Activated CD4-positive, CD25-positive, alpha-beta regulatory T cell treated with anti-CD3 and anti-CD28 coated beads, Interleukin-2, amount 50 U/mL, for 72 hours (primary cell): ENCODE measurements around the gene CRABP1.

ENCODE experiments used
- DNase-seq: peaks from one replicate; pipeline ENCODE4 v3.0.0; 2021

Gene CRABP1

GRCh38 chr15:78317145-78317836 lies 22.9 kb upstream of the CRABP1 start:
- no peak for DNase-seq

- no peak for DNase-seq
These were observed 20.6 kb upstream of the CRABP1 start for GRCh38 chr15:78319588-78319987.

- DNase-seq: no peak
These were observed 20.0 kb upstream of the CRABP1 start for GRCh38 chr15:78320183-78320582.

DNA sequence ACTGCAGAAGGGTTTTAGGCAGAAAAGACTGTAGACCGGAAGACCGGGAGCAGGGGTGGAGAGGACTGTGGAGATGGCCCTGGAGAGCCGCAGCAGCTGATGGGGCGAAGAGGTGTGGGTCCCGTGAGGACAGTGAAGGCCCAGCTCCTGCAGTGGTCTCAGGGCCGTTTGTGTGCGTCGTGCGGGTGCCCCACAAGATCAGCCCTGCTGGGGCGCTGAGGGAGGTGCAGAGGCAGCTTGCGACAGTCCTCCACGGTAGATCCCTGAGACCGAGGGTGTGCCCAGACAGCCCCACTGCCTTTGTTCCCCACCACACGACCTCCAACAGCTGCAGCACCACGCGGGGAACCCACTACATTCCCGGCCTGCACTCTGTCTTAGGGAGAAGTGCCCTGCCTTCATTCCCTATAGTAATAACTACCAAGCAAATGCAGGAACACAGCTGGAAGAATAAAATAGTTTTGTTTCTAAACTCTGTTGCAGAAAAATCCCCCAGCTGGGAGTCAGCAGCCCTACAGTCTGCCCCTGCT lies 19.0 kb upstream of the CRABP1 start:
- no peak for DNase-seq

DNA sequence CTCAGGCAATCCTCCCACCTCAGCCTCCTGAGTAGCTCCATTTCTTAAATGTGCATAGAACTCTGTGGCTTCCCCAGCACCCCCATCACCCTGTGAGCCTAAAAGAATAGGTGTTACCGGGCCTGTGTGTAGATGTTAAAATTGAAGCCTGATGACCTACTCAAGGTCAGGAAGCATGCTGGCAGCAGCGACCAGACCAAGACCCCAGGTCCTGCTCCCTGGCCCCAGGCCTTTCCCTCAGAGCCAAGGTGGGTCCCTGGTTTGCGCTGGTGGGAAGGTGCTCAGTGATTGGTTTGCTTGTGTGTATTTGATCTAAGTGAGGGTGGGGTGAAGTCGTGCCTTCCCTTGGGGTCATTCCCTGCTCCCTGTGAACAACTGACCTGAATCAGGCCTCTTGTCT lies 18.4 kb upstream of the CRABP1 start:
- no peak for DNase-seq

DNA sequence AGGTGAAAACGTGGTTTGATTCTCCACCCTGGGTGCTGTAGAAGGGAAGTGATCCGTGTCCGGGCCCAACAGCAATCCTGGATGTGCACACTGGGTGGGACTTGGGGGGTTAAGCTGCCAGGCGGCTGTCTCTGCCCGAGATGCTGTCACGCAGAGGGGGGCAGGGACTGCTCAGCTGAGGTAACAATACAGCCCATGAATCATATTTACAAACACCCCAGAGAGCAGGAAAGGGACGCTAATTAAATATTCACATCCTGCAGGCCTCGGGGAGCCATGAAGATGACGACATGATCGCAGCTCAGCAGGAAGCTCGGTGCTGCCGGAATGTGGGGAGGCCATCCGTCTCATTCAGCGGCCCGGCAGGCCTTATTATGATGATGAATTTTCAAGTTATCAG lies 17.9 kb upstream of the CRABP1 start:
- no peak for DNase-seq

- no peak for DNase-seq
These were observed 17.2 kb upstream of the CRABP1 start for GRCh38 chr15:78322724-78323521.

DNA sequence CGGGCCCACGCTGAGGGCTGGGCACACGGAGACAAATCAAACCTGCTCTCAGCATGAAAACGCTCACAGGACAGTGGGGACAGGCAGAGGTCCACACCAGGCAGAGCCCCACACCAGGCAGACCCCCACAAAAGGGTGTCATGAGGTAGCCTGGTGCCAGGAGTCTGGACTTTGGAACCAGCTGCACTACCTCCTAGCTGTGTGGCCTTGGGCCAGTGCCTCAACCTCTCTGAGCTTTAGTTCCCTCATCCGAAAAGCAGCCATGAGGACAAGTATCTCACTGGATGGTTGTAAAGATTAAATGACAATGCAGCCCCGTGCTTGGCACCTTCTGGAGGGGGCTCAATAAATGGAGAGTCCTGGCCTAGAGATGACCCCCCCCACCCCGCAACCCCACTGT lies 16.5 kb upstream of the CRABP1 start:
- DNase-seq: no peak

DNA sequence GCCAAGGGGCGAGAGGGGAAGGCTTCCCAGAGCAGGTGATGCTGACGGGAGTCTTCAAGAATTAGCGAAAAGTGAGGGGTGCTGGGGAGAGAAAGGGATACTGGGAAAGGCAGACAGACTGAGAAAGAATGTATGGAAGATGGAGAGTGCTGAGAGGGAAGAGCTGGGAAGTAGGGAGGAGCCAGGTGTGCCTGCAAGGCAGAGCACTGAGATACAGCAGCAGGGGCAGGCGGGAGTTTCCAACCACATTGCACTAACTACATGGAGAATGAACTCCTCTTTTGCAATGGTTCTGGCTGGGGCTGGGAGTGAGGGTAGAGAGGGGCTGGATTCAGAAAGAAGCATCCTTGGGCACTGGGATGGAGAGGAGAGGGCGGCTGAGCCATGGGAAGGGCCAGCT lies 16.0 kb upstream of the CRABP1 start:
- no peak for DNase-seq

DNA sequence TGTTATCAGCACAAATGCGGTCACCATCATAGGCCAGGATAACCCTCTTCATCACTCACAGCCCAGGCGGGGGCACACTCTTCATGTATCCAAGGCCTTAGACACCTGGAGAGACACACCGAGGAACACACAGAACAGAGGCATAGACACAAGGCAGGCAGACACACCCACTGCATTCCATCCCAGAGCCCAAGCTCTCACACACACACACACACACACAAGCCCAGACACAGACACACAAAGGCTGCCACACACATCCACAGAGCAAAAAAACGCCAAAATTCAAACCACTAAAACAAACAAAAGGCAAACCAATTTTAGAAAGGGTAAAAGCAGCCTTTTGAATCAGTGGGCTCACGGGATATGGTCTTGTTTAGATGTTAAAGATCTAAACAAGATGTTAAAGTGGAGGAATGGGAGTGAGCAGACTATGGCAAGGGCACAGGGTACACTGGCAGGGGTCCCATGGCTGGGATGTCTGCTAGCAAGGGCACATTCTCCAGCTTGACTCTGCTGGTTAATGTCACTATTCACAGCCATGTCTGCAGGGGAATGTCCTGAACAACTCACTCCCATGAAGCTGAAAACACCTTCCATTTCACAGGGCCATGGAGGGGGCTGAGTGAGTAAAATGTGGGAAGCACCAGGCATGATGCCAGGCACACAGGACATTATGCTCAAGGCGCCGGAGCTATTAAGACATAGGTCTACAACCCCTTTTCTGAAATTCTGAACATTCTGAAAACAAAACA lies 14.9 kb upstream of the CRABP1 start:
- no peak for DNase-seq

DNA sequence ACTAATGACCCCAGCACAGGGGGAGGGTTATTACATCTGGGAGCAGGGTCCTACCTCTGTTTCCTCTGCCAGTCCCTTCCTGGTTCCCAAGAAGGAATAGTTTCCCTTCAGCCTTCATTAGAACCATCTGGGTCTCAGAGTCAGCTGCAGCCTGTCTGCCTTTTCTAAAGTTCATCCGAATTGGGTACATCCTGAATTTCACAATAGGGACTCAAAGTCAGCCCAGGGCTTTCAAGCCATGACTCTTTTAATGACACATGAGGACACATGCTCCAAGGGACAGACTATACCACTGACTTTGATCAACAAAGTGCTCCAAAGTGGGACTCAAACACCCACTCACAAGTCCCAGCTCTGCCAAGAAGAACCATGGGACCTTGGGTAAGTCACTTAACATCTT lies 12.7 kb upstream of the CRABP1 start:
- DNase-seq: no peak

- no peak for DNase-seq
These were observed 10.5 kb upstream of the CRABP1 start for GRCh38 chr15:78329625-78330024.

DNA sequence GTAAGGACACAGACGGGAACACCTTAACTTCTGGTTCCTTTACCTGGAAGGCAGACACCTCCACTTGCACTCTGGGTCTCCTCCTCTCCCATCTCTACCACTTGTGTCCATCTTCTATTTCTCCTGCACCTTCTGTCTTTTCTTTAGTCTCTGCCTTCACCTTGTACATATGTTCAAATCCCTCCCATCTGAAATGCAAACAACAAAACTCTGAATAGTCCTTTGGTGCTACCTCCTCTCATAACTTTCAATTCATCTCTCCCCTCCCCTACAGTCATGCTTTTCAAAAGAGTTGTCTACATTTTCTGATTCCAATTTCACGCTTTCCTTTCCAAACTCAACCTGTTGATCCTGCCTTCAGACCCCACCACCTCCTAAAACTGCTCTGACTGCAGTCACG lies 5.3 kb upstream of the CRABP1 start:
- DNase-seq: no peak

- DNase-seq: no peak
These were observed 4.2 kb upstream of the CRABP1 start for GRCh38 chr15:78335985-78336384.

DNA sequence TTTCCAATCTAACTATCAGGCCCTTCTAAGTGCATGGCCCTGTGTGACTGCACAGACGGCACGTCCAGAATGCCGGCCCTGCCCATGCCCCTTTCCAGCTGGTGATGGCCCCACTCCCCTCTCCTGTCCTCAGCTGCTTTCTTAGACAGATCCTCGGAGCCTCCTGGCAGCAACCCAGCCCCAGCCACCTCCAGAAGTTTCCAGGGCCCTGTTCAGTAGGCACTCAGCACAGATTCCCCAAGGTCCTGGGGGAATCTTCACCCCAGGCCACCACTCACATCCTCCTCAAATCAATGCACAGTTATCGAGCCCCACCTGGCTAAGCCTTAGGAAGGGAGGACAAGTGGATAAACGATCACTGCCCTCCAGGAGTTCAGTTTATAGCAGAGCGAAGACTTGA lies 1.4 kb upstream of the CRABP1 start:
- no peak for DNase-seq

DNA sequence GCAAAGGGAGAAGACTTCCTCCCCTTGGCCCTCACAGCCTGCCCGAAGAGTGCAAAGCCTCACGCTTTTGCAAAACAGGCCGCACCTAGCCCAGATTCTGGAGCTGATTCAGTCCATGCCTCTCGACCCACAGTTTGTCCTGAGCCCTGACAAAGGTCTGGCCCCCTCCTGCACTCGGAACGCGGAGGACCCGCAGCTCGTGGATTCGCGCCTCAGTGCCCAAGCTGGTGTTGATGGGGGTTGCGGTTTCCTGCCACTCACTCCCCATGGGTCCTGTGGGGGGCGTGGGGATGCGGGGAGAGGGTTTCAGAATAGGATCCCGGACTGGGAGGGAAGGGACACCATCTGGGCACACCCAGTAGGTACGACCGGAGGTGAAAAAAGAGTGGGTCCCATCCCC lies 594 bp upstream of the CRABP1 start:
- no peak for DNase-seq

- no peak for DNase-seq
These were observed 1.2 kb downstream of the CRABP1 start for GRCh38 chr15:78341057-78341987.

- no peak for DNase-seq
These were observed 1.9 kb downstream of the CRABP1 start for GRCh38 chr15:78342021-78342420.

- DNase-seq: no peak
These were observed 3.3 kb downstream of the CRABP1 start for GRCh38 chr15:78343276-78344060.

DNA sequence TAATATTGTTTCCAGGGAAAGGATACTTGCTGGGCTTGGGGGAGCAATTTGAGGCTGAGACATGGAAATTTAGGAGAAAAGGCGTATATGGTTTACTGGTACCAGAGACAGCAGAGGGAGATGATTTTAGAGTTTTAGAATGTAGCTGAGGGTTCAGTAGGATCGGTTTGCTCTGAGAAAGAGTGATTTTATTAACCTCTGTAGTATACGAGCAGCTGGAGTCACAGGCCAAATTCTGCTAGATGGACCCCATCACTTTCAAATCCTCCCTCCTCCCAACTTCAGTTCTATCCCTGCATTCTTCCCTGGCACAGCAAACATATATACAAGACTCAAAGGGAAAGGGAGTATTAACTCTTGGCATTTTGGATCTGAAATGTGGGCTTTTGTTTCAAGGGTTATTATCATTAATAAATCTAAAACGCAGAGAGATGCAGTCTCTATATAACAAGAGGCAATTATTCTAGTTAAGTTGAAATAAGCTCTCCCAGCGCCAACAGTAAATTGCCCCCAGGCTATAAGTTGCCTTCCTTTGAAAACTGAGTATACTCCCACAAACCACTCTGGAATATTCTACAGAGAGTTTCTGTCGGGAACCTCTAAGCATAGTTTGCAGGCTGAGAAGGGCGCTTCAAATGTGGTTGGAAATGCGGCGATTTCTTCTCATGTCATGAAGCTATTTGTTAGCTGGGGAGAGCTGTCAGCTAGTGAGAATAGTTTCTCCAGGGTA lies 5.4 kb downstream of the CRABP1 start:
- DNase-seq: no peak
